Neural progenitor cell (in vitro differentiated cells): Measurements from ENCODE around the gene PTPRT. TPM values are rescaled to one million over a fixed set of nuclear protein-coding genes. Genes with fewer than 3 reads are reported as not detected.

Experiments
- DNase-seq: peaks from one replicate; pipeline ENCODE4 v3.0.0-alpha.2; 2016; ENCODE audit warnings: low spot score
- H2AFZ ChIP-seq: fragments of 200-600 bp; sonication (generic); replicated peaks from 2 replicates; pipeline ENCODE4 v1.6.1; 2016; ENCODE audit warnings: antibody characterized with exemption
- H3F3A ChIP-seq: fragments of 200-600 bp; sonication (generic); 2 replicates; pipeline ENCODE4 v1.6.1; 2016; ENCODE audit warnings: antibody characterized with exemption, low read depth
- H3K27ac ChIP-seq: fragments of 200-600 bp; sonication (generic); 2 replicates; pipeline ENCODE4 v1.5.1; 2016; ENCODE audit warnings: mild to moderate bottlenecking
- H3K27me3 ChIP-seq: fragments of 200-600 bp; sonication (generic); 2 replicates; pipeline ENCODE4 v1.6.1; 2016; ENCODE audit warnings: mild to moderate bottlenecking, moderate library complexity
- H3K36me3 ChIP-seq: fragments of 200-600 bp; sonication (generic); 2 replicates; pipeline ENCODE4 v1.5.1; 2016
- H3K4me1 ChIP-seq: fragments of 200-600 bp; sonication (generic); 2 replicates; pipeline ENCODE4 v1.6.1; 2016; ENCODE audit warnings: mixed run types
- H3K4me2 ChIP-seq: fragments of 200-600 bp; sonication (generic); 2 replicates; pipeline ENCODE4 v1.6.1; 2016
- H3K4me3 ChIP-seq: fragments of 200-600 bp; sonication (generic); 2 replicates; pipeline ENCODE4 v1.5.1; 2016
- H3K79me2 ChIP-seq: fragments of 200-600 bp; sonication (generic); 2 replicates; pipeline ENCODE4 v1.6.1; 2016; ENCODE audit warnings: low read depth
- H3K9ac ChIP-seq: fragments of 200-600 bp; sonication (generic); 2 replicates; pipeline ENCODE4 v1.6.1; 2016
- H3K9me3 ChIP-seq: fragments of 200-600 bp; sonication (generic); 2 replicates; pipeline ENCODE4 v1.5.1; 2016; ENCODE audit warnings: low read depth
- H4K20me1 ChIP-seq: fragments of 200-600 bp; sonication (generic); 2 replicates; pipeline ENCODE4 v1.6.1; 2016; ENCODE audit warnings: low read depth
- H3K27ac Mint-ChIP-seq: 3 replicates; pipeline ENCODE4 v1.8.0; 2021; ENCODE audit warnings: mixed read lengths
- H3K27me3 Mint-ChIP-seq: 2 replicates; pipeline ENCODE4 v1.8.0; 2022; ENCODE audit warnings: low read depth, mild to moderate bottlenecking, inconsistent platforms, moderate library complexity, mixed read lengths; ENCODE audit not compliant: insufficient read depth
- H3K36me3 Mint-ChIP-seq: 3 replicates; pipeline ENCODE4 v1.8.0; 2021; ENCODE audit warnings: mixed read lengths
- H3K4me1 Mint-ChIP-seq: 3 replicates; pipeline ENCODE4 v1.8.0; 2021; ENCODE audit warnings: mixed read lengths
- H3K4me3 Mint-ChIP-seq: 3 replicates; pipeline ENCODE4 v1.8.0; 2021; ENCODE audit warnings: mild to moderate bottlenecking, moderate library complexity, mixed read lengths
- H3K9me3 Mint-ChIP-seq: 3 replicates; pipeline ENCODE4 v1.8.0; 2020; ENCODE audit warnings: mixed read lengths
- EZH2 ChIP-seq: fragments of 200-600 bp; sonication (generic); IDR thresholded peaks from 2 replicates; pipeline ENCODE4 v1.6.1; 2017; ENCODE audit warnings: antibody characterized with exemption, mild to moderate bottlenecking, moderate library complexity
- EZH2phosphoT487 ChIP-seq: fragments of 200-600 bp; sonication (generic); IDR thresholded peaks from 2 replicates; pipeline ENCODE4 v1.6.1; 2017; ENCODE audit warnings: antibody characterized with exemption
- total RNA-seq: library from RNA; depleted of rRNA; stranded (reverse); fragments of >200 nt; gene quantifications from 2 replicates; pipeline ENCODE4 v1.2.3, GENCODE V29; 2015; ENCODE audit warnings: low replicate concordance
- TF ChIP-seq, protein P1 (sequence below): fragments of 200-600 bp; sonication (generic); IDR thresholded peaks from 2 replicates; pipeline ENCODE4 v1.5.1; 2017; ENCODE audit warnings: antibody characterized with exemption, mild to moderate bottlenecking

Gene PTPRT
- total RNA-seq, 1 donor from 2014 or later, result 1.1 TPM

DNA sequence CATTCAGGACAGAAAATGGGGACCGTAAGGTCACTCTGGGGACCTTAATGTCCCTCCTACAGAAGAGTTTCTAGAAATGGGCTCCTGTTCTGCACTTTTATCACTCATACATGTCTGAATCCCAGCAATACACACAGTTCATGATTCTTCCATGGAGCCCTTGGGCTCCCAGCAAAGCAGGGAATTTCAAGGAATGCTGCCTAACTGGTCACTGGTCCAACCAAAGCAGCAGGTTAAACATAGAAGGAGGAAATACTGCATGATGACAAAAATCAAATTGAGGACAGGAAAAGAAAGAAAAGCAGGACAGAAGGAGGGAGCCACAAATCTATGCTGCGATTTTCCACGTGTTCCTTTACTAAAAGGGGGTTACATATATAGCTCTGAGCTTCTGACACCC, 300.2 kb downstream of the PTPRT start:
- no peaks in the 10 kb centered on the region for H3K4me1 ChIP-seq
- no peaks in the 10 kb centered on the region for H3K4me1 Mint-ChIP-seq
- H3K27ac ChIP-seq, result no peak overlapping the region
- no peaks in the 10 kb centered on the region for H3F3A ChIP-seq
- H3K27me3 Mint-ChIP-seq, result no peaks in the 10 kb centered on the region
- no peak overlapping the region for H3K27ac Mint-ChIP-seq
- H3K36me3 Mint-ChIP-seq, result no peaks in the 10 kb centered on the region
- H3K4me3 ChIP-seq, result no peak overlapping the region
- H3K9ac ChIP-seq, result no peak overlapping the region
- H3K36me3 ChIP-seq, result no peaks in the 10 kb centered on the region
- no peak for DNase-seq
- no peaks in the 10 kb centered on the region for H3K9me3 ChIP-seq
- H4K20me1 ChIP-seq, result no peaks in the 10 kb centered on the region
- no peak overlapping the region for H2AFZ ChIP-seq
- no peak overlapping the region for H3K4me2 ChIP-seq
- no peaks in the 10 kb centered on the region for H3K9me3 Mint-ChIP-seq
- H3K27me3 ChIP-seq, result no peaks in the 10 kb centered on the region
- no peaks in the 10 kb centered on the region for H3K79me2 ChIP-seq
- TF ChIP-seq EZH2 (no peak), EZH2phosphoT487 (no peak)
- TF ChIP-seq, protein P1, sequence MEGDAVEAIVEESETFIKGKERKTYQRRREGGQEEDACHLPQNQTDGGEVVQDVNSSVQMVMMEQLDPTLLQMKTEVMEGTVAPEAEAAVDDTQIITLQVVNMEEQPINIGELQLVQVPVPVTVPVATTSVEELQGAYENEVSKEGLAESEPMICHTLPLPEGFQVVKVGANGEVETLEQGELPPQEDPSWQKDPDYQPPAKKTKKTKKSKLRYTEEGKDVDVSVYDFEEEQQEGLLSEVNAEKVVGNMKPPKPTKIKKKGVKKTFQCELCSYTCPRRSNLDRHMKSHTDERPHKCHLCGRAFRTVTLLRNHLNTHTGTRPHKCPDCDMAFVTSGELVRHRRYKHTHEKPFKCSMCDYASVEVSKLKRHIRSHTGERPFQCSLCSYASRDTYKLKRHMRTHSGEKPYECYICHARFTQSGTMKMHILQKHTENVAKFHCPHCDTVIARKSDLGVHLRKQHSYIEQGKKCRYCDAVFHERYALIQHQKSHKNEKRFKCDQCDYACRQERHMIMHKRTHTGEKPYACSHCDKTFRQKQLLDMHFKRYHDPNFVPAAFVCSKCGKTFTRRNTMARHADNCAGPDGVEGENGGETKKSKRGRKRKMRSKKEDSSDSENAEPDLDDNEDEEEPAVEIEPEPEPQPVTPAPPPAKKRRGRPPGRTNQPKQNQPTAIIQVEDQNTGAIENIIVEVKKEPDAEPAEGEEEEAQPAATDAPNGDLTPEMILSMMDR, result no peak
- H3K4me3 Mint-ChIP-seq, result no peak overlapping the region

DNA sequence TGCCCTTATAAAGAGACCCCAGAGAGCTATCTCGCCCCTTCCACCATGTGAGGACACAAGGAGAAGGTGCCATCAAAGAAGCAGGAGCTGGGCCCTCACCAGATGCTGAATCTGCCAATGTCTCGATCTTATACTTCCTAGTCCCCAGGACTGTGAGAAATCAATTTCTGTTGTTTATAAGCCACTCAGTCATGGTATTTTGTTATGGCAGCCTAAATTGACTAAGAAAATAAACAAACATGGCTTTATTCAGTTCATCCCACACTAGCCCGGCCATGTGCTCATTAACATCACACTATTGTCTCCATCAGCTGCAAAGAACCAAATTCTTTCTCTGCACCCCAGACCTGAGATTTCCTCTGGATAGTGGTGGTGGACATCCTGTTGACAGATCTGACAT, 302.4 kb downstream of the PTPRT start:
- Histone ChIP-seq H3K27me3 (no peaks in the 10 kb centered on the region), H4K20me1 (no peaks in the 10 kb centered on the region), H3K4me1 (no peaks in the 10 kb centered on the region), H3K9me3 (no peaks in the 10 kb centered on the region), H3K36me3 (no peaks in the 10 kb centered on the region), H3K4me2 (no peak overlapping the region), H3F3A (no peaks in the 10 kb centered on the region), H3K4me3 (no peak overlapping the region), H3K27ac (no peak overlapping the region), H2AFZ (no peak overlapping the region), H3K79me2 (no peaks in the 10 kb centered on the region), H3K9ac (no peak overlapping the region)
- H3K4me1 Mint-ChIP-seq, result no peaks in the 10 kb centered on the region
- no peak overlapping the region for H3K4me3 Mint-ChIP-seq
- no peak overlapping the region for H3K27ac Mint-ChIP-seq
- H3K27me3 Mint-ChIP-seq, result no peaks in the 10 kb centered on the region
- H3K36me3 Mint-ChIP-seq, result no peaks in the 10 kb centered on the region
- DNase-seq, result no peak
- TF ChIP-seq, protein P1, result no peak
- TF ChIP-seq EZH2phosphoT487 (no peak), EZH2 (no peak)
- no peaks in the 10 kb centered on the region for H3K9me3 Mint-ChIP-seq

DNA sequence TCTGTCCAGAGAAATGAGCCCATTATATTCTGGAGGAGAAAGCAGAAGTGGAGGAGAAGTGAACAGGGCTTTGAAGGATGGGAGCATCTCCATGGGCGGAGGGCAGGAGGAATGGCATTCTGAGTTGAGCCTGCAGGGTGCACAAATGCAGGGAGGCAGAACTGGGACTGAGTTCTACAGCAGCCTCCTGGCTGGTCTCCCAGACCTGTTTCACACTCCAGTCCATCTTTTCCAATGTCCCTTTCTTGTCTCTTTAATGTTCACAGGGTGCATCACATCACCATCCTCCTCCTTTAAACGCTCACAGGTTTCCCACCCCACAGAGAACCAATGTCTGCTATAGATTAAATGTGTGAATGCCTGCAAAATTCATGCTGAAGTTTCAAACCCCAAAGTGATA, 302.9 kb downstream of the PTPRT start:
- Mint-ChIP-seq H3K4me3 (no peak overlapping the region), H3K9me3 (no peaks in the 10 kb centered on the region), H3K4me1 (no peaks in the 10 kb centered on the region), H3K36me3 (no peaks in the 10 kb centered on the region), H3K27ac (no peak overlapping the region), H3K27me3 (peaks cover under 1% of the 10 kb centered on the region)
- Histone ChIP-seq H2AFZ (no peak overlapping the region), H3K9me3 (no peaks in the 10 kb centered on the region), H3K4me1 (no peaks in the 10 kb centered on the region), H3K4me2 (no peak overlapping the region), H3F3A (no peaks in the 10 kb centered on the region), H3K9ac (no peak overlapping the region), H3K79me2 (no peaks in the 10 kb centered on the region), H3K36me3 (no peaks in the 10 kb centered on the region), H3K4me3 (no peak overlapping the region), H3K27ac (no peak overlapping the region), H3K27me3 (no peaks in the 10 kb centered on the region), H4K20me1 (no peaks in the 10 kb centered on the region)
- TF ChIP-seq EZH2 (no peak), EZH2phosphoT487 (no peak)
- TF ChIP-seq, protein P1, result no peak
- DNase-seq, result no peak
